ENCODE data around the gene UGT1A6.

The UGT1A6 gene

GRCh38 chr2:233754872-233755611 lies 62.4 kb downstream of the UGT1A6 start:
- DNase-seq (ENCODE audit: low spot score), result no peak
- no peak for TF ChIP-seq CTCF (IDR thresholded peaks at IDR 0.05; ENCODE audit: extremely low read depth, missing control alignments)

- DNase-seq (ENCODE audit: low spot score), result no peak
- no peak for TF ChIP-seq CTCF (IDR thresholded peaks at IDR 0.05; ENCODE audit: extremely low read depth, missing control alignments)
These were observed 63.9 kb downstream of the UGT1A6 start for GRCh38 chr2:233756429-233757081.

- no peak for DNase-seq (ENCODE audit: low spot score)
- no peak for TF ChIP-seq CTCF (IDR thresholded peaks at IDR 0.05; ENCODE audit: extremely low read depth, missing control alignments)
These were observed 65.5 kb downstream of the UGT1A6 start for GRCh38 chr2:233758141-233758540.

- TF ChIP-seq CTCF (IDR thresholded peaks at IDR 0.05; ENCODE audit: extremely low read depth, missing control alignments), result no peak
- no peak for DNase-seq (ENCODE audit: low spot score)
These were observed 66.2 kb downstream of the UGT1A6 start for GRCh38 chr2:233758849-233759248.

GRCh38 chr2:233760043-233760442 lies 67.4 kb downstream of the UGT1A6 start, which contains the start of gene UGT1A1:
TSS of gene UGT1A1 (plus strand) at chr2:233760270. CDS start at chr2:233760288, 18 bp downstream.
- TF ChIP-seq CTCF (IDR thresholded peaks at IDR 0.05; ENCODE audit: extremely low read depth, missing control alignments), result no peak
- no peak for DNase-seq (ENCODE audit: low spot score)

- DNase-seq (ENCODE audit: low spot score), result no peak
- no peak for TF ChIP-seq CTCF (IDR thresholded peaks at IDR 0.05; ENCODE audit: extremely low read depth, missing control alignments)
These were observed 68.5 kb downstream of the UGT1A6 start for GRCh38 chr2:233761040-233761769.

GRCh38 chr2:233764264-233764663 lies 71.6 kb downstream of the UGT1A6 start:
- no peak for TF ChIP-seq CTCF (IDR thresholded peaks at IDR 0.05; ENCODE audit: extremely low read depth, missing control alignments)
- no peak for DNase-seq (ENCODE audit: low spot score)

Measured in GM20000 (cell line).